ENCODE data around the gene ZNF436.

- no peak for TF ChIP-seq CTCF (IDR thresholded peaks at IDR 0.05)
- no peak for TF ChIP-seq POLR2A (IDR thresholded peaks at IDR 0.05)
Measured at GRCh38 chr1:23393706-23394105, 24.1 kb upstream of the ZNF436 start.

Data from body of pancreas (tissue), 4 donors.